ENCODE data around the gene FBLN5.

DNA sequence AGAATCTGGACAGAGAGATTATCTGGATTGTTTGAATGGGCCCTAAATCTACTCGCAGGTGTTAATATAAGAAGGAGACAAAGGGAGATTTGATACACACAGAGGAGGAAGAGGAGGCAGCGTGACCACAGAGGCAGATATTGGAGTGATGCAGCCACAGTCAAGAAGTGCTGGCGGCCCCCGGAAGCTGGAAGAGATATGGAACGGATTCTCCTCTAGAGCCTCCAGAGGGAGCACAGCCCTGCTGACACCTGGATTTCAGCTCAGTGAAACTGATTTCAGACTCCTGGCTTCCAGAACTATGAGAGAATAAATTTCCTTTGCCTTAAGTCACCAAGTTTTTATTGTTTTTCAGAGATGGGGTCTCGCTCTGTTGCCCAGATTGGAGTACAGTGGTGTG, 71.0 kb downstream of the FBLN5 start:
- no peak for TF ChIP-seq EZH2 (IDR thresholded peaks at IDR 0.05; ENCODE audit: low read depth)
- TF ChIP-seq, protein P1, sequence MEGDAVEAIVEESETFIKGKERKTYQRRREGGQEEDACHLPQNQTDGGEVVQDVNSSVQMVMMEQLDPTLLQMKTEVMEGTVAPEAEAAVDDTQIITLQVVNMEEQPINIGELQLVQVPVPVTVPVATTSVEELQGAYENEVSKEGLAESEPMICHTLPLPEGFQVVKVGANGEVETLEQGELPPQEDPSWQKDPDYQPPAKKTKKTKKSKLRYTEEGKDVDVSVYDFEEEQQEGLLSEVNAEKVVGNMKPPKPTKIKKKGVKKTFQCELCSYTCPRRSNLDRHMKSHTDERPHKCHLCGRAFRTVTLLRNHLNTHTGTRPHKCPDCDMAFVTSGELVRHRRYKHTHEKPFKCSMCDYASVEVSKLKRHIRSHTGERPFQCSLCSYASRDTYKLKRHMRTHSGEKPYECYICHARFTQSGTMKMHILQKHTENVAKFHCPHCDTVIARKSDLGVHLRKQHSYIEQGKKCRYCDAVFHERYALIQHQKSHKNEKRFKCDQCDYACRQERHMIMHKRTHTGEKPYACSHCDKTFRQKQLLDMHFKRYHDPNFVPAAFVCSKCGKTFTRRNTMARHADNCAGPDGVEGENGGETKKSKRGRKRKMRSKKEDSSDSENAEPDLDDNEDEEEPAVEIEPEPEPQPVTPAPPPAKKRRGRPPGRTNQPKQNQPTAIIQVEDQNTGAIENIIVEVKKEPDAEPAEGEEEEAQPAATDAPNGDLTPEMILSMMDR (conservative IDR thresholded peaks at IDR 0.05) = no peak

All from PC-9 (cell line).